Measurements from ENCODE around the gene MMP28.
"Not testable (repeated sequence)": the region's sequence is repeated elsewhere in the genome, so short reads cannot be mapped to it uniquely, and the experiment has no call there.

Gene MMP28

DNA sequence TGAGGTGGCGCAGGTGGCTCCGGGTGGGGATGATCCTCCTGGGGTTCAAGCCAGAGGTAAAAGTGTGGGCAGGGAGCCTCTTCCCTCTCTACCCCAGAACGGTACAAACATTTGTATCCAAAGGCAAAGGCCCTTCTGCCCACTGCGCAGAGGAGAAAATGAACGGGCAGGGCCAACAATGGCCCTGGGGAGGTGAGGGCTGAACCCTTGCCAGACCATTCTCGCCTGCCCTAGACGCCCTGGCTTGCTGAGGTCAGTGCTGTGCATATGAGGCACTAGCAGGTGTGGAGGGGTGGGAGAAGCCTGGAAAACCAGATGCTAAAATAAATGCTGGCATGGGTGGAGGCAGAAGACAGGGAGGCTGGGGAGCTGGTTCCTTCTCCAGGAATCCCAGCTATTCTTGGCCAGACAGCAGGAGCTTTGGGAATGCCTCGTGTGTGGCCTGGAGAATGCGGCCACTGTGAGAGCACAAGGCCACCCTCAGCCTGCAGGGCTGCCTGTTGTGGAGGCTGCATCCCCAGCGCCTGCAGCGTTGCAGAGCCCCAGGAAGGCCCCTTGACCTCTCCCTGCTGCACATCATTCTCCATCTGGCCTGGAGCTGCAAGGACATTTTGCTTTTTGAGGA, 30.2 kb downstream of the MMP28 start:
- DNase-seq, result no peak

DNA sequence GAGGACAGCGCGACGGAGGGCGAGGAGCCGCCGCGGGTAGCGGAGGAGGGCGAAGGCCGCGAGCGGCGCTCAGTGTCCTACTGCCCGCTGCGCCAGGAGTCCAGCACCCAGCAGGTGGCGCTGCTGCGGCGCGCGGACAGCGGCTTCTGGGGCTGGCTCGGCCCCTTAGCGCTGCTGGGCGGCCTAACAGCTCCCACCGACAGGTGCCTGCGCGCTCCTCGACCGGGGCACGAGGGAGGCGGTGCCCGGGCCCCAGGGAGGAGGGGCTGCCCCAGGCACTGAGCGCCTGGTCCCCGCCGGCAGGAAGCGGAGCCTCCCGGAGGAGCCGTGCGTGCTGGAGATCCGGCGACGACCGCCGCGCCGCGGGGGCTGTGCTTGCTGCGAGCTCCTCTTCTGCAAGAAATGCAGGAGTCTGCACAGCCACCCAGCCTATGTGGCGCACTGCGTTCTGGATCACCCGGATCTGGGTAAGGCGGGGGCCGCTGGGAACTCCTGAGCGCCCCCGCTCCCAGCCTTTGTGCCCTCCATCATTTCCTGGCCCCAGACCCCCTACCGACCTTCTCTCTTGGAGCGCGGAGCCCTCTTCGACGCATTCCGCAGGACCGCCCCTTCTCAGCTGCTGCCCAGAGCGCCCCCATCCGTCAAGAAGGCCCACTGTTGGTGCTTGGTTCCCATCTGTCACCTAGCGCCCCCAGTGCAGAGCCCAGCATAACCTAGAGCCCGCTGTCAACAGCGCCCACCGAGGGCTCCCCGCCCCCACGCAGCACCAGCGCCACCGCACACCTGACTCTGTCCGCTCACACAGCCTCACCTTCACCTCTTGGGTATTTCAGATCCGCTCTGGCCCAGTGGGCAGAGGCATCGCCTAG, 31.1 kb downstream of the MMP28 start:
- DNase-seq, result peak; percentile 80

DNA sequence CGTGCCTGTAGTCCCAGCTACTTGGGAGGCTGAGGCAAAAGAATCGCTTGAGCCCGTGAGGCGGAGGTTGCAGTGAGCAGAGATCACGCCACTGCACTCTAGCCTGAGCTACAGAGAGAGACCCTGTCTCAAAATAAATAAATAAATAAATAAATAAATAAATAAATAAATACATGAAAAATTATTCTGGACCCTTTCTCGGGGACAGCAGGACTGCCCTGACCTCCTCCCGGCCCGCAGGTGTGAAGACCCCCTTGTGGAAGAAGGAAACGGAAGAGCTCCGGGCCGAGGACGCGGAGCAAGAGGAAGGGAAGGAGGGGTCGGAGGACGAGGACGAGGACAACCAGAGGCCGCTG, 31.7 kb downstream of the MMP28 start:
- DNase-seq, result no peak

DNA sequence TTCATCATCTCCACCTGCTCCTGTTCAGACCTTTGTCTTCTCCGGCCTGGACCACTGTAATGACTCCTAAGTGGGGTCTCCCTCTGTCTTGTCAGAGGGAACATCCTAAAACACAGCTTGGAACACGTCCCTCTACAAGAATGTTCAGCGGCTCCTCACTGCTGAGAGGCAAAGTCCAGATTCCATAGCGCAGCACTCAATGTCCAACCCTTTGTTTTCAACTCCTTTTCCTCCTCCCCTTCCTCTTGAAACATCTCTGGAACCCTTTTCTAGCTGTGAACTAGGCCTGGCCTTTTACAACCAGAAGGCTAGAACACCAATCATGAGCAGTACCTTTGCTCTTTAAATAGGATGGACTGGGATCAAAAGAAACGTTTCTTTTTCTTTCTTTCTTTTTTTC, 33.8 kb downstream of the MMP28 start:
- no peak for DNase-seq

DNA sequence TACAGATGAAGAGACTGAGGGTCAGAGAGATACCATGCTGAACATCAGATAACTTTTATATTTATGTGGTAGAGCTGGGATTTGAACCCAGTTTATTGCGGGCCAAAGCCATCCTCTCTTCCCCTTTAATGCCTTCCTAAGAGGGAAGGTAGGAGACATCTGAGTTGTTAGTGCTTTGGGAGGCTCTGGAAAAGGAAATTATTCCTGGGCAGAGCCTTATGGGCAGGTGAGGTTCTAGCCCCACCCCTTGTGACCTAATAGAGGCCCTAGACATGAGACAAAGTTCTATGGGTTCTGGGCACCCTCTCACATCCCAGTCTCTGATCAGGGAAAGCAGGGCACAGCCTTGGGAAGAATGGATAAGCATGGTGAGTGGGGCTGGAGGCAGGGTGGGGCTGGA, 34.9 kb downstream of the MMP28 start, which contains the start of gene C17orf50:
TSS of gene C17orf50 (plus strand) at position 301 of the 400 bp plus-strand sequence. CDS start at position 356, 55 bp downstream.
- DNase-seq, result no peak

DNA sequence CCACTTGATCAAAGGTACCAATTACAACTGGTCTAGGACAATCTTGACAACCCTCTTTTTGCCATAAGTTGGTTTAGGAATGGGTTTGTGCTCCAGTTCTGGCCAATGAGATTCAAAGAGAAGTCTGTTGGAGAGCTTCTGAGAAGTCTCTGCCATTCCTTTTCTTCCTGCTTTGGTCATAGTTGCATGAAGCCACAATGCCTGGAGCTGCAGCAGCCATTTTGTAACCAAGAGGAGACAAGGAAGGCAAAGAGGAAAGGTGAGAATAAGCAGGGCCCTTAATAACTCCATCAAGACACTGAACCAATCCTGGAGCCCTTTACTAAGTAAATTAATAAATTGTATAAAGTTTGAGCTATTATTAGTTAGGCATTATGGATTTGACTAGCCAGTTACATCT, 38.2 kb downstream of the MMP28 start:
- DNase-seq, result no peak

DNA sequence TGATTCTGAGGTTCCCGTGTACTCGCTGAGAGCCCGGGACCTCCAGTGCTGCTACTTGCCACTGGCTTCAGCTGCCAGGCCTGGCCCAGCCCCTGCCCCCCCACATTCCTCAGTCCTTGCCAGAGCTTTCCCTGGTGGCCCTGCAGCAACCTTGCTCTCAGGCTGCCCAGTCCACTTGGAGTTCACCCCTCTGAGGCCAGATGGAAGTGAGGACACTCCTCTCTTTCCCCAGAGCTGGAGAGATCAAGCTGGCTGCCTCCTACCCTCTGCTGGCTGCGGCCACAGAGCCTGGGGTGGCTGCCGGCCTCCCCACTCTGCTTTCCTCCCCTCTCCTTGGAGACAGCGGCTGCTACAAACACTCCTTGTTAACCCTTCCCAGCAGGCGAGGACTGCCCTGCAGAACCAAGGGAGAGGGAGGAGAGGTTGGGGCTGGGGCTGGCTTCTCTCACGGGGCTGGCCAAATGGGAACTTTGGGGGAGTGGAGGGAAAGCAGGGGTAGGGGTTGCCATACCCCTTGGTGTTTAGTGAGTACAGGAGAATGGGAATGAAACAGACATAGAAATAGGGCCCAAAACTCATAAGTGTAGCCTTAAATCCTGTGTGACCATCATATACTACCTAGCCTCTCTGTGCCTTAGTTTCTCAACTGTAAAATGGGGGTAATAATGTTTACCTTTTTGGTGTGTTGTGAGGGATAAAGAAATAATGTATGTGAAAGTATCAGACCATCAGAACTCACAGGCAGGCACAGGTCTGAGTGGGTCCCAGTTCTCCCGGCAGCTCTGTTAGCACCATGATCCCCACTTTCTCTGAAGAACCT, 42.3 kb downstream of the MMP28 start, which contains the start of gene GAS2L2:
TSS of gene GAS2L2 (minus strand) at position 295 of the 820 bp plus-strand sequence. CDS start 389 bp downstream, outside the sequence.
- no peak for DNase-seq

DNA sequence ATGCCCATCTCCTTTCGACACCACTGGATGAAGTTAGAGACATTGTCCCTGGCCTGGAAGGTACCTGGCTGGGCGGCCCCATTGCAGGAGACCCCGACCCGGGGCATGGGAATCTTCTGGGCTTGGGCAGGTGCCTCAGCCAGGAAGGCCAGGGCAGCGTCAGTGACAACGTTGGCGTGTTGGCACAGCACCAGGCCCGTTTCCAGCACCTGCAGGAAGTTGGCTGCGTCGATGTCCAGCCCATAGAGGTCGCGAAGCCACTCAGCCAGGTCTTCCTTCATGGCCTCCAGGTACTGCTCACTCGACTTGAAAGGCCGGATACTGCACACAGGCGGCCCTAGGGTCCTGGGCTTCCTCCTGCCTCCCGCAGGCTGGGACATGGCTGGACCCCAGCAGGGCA, 43.0 kb downstream of the MMP28 start:
- no peak for DNase-seq

DNA sequence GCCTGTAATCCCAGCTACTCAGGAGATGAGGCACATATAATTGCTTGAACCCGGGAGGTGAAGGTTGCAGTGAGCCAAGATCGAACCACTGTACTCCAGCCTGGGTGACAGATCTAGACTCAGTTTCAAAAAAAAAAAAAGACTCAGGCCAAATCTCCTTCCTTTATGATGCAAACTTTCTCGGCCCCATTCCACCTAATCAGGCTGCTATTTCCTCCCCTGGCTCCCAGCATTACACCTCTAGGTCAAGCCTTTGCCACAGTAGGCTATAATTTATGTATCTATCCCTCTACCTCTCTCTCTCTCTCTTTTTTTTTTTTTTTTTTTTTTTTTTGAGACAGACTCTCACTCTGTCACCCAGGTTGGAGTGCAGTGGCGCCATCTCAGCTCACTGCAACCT, 43.9 kb downstream of the MMP28 start:
- not testable (repeated sequence) for DNase-seq

DNA sequence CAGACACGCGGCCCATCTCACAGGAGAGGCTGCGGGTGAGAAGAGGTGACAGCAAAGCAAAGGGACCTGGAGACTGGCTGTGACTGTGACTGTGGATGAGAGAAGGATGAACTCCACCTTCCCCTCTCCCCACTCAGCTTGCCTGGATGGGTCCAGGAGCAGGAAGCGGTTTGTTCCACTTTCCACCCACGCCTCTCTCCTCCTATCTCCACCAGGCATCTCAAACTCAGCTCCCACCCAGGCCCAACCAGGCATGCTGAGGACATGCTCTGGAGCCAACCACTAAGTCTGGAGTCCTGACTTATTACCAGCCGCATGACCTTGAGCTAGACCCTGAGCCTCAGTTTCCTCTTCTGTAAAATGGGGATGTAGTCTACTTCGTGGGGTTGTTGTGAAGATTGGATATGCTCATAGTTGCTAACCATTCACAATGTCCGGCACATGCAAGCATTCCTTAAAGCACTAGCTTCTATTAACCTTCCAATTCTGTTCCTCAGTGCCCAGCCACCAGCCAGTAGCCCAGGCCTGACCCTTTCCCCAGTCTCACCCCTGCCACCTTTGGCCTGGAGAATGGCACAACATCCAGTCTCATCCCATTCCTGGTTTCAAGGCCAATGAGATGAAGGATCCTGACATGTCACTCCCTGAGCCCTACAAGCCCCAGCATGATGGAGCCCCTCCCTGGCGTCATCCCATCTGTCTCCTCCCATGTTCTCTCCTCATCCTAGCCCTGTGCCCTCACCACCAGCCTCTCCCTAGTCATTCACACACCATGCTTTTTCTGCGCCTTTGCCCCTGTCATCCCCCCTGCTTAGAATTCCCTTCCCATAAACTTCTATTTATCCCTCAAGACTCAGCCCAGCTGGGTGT, 44.7 kb downstream of the MMP28 start:
- no peak for DNase-seq

DNA sequence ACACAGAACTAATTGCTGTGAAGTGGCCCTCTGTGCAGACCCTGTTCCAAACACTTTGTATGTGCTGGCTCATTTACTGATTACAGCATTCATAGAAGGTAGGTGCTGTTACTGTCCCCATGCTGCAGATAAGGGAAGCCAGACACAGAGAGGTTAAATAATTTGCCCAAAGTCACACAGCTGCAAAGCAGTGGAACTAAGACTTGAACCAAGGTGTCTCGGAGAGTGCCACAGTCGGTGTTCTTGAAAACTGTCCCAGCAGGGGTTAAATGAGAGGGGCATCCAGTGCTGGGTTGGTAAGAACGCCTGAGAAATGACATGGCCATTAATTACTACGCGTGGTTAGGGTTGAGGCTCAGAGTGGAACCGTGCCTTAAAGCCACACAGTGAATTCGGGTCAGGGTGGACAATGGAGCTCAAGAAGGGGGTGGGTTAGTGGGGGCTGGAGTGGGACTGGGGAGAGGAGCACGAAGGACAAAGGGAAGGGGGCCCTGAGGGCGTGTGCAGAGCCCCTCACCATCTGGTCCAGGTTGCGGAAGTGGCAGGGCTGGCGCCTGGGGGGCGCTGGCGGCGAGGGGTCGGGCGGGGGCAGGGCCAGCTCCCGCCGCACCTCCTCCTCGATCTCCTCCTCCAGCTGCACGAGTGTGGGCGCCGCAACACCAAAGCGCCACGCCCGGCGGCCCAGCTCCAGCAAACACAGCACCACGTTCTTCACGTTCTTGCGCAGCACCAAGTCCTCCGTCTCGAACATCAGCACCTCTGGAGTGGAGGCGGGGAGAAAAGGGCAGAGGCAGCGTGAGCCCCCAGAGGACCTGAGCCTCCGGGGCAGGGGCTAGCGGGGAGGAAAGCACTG, 45.7 kb downstream of the MMP28 start:
- DNase-seq, result no peak

DNA sequence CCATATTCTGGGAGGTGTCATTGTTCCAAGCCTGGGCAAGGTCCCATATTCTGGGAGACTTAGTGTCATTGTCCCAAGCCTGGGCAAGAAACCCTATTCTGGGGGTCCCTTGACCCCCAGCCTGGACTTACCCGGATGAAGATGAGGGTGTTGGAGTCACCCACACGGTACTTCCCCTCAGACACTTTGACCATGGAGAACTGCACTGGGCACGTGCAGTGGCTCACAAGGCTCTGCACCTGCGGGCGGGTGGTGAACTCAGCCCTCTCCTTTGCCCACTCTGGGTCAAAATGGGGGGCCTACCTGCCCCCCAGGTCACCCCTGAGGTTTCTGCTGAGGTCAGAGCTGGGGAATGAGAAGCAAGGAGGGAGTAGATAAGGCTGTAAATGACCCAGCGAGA, 46.5 kb downstream of the MMP28 start:
- DNase-seq, result no peak

DNA sequence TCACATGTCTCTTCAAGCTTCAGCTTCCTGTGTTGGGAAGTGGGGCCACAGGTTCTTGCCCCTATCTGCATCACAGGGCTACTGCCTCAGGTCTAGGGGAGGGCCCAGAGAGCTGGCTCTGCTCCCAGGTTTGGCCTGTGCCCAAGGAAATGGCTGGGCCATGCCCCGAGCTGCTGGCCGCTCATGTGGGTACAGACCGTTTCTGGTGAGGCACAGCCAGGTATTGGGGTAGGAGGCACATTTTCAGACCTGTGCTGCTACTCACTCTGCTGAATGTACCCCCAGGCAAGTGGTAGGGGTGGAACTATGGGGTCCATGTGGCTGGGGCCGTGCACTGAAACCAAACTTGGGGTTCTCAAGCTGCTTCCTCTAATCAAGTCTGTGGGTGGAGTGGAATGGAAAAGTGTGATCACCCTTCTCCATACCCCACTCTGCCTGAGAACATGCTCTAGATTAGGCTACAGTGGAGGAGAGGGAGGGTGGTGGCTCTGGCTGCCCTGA, 47.0 kb downstream of the MMP28 start:
- DNase-seq, result no peak

DNA sequence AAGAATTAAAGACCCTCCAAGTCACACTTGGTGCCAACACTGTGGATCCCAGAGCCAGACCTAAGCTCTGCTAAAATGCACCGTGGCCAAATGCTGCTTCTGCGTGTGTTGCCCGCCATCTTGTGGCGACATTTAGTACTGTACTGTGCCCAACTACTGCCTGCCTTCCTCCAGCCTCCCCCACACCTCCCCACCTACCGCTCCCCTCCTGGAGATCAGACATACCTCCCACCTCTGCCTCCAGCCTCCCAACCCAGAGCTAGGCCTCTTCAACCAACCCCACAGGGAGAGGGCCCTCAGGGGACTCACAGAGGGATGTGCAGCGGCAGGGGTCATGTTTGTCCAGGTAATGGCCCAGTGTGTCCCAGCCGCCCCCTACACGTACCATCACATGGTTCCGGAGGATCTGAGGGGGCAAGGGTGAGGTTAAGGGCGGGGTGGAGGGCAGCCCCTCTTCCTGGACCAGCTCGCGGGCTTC, 47.9 kb downstream of the MMP28 start:
- DNase-seq, result peak; percentile 79

DNA sequence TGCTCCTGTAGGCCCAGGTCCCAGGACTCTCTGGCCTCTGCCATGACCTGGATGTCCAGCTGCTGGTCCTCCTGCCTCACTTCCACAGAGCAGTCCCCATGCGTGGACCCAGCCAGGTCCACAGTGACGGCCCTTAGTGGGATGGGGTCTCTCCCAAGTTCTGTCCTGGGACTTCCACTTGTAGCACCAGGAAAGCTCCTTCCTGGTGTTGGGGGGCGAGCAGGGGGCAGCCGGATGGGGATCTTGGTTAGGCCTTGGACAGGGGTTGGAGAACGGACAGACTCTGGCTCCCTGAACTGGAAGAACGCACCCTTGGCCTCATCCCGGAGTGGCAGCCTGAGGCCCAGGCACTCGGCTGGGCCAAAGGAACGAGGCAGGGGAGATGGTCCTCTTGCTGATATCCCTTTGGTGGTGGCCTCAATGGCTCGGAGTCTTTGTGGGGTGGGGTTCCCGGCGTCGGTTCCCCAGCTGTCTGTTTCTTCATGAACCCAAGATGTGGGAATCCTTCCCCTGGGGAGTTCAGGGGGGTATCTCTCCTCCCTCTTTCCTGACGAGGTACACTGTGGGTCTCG, 49.6 kb downstream of the MMP28 start:
- no peak for DNase-seq

DNA sequence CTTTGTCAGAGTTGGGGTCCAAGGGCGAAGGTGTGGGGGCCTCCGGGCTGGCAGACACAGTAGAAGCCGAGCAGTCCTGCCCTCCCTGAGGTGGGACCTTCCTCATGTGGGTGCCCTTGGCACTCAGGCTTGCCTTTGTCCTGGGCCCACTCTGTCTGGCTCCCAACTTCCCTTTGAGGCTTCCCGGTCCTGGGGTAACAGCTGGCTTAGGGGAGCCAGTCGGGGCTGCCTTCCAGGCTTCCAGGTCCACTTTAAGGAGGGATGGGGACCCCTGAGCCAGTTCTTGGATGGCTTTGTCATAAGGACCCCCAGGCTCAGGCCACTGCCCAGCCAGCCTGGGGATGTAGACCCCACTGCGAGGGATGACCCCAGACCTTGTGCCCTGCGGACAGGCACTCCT, 50.2 kb downstream of the MMP28 start:
- DNase-seq, result no peak

DNA sequence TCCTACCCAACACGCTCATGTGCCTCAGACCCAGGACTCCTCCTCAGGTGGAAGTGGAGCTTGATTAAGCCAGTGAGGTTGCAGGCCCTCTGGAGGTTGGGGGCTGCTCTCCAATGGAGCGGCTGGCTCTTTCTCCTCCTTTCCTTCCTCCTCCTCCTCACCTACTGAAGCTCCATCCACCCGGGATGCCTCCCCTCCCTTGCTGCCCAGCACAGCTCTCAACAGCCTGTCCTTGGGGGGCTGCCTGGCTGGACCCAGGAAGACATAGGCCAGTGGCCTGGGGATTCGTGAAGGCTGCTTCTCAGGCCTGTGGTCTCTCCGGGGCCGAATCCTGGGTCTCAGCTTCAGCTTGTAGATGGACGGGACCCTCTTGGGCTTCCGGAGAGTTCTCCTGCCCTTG, 50.6 kb downstream of the MMP28 start:
- DNase-seq, result no peak

DNA sequence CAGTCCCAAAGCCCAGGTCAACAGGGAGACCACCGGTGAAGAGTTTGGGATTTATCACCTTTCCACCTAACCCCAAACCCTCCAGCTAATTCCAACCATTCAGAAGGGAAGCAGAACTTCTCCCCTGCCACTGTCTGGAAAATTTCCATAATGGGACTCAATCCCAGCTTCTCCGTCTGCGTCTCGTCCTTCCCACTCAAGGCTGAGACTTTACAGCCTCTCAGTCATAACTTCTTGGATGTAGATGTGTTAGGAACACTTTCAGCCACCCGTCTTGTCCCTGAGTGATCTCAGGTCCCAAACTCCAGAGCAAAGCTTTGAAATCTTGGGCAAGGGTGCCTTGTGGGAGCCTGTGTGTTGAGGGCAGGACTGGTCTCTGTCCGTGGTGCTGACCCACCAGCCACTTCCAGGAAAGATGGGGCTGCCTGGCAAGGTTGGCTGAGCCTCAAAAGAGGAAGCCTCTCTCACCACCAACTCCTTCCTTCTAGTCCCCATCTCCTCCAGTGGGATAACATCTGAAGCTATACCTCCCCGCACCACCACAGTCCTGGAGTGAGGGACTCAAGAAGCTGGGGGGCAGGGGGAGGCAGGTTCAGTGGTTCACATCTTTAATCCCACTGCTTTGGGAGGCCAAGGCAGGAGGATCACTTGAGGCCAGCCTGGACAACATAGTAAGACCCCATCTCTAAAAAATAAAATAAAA, 51.7 kb downstream of the MMP28 start:
- DNase-seq, result no peak

DNA sequence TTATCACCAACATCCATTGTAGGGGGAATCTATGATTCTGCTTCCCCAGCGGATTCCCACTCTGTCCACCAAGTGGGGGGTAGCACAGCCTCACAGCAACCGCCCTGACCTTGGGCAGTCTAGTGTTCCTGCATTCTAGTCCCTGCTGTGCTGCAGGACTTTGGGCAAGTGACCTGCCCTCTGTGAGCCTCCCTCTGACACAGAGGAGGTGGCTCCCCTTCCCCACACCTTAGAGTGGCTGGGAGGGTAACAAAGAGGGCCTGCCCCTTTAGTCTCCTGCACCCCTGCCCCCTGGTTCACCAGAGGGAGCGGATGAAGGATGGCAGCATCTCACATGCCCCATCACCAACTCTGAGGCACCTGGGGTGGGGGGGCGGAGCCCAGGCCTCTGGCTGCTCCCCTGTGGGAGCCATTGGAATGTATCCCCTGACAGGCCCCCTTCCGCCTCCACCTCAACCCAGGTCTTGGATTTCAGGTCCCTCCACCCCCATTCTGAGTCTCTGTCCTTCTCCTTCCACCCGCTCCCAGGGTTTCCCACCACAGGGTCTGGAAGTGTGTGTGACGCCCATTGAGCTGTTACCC, 52.5 kb downstream of the MMP28 start:
- no peak for DNase-seq

DNA sequence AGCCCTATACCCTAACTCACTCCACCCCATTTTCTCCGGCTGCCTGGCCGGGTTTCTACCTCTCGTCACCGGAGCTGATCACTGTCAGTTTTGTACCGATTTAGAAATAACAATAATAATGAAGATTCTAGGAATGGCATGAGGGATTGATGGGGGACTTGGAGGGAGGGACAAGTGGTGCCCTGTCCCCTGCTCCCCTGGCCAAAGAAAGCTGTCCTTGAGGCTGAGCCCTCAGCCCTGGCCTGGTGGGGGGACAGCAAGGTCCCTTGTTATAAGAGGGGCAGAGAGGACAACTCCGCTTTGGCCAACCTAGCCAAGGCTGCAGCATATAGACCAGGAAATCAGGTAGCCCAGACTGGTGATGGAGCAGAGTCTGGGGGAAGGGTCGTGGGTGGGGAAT, 52.9 kb downstream of the MMP28 start:
- no peak for DNase-seq
